Measurements from ENCODE around the gene CERS6. TPM values are rescaled to one million over a fixed set of nuclear protein-coding genes. Genes with fewer than 3 reads are reported as not detected.

The CERS6 gene
- total RNA-seq, 1 donor from 2014 or later, result 36.4 TPM

- Mint-ChIP-seq H3K27me3 (ENCODE audit: unreplicated experiment) (peaks cover 5% of the 10 kb centered on the region), H3K9me3 (ENCODE audit: unreplicated experiment) (no peaks in the 10 kb centered on the region), H3K4me3 (ENCODE audit: unreplicated experiment) (no peak overlapping the region), H3K36me3 (ENCODE audit: low read depth, unreplicated experiment) (no peaks in the 10 kb centered on the region), H3K27ac (ENCODE audit: unreplicated experiment) (no peak overlapping the region), H3K4me1 (ENCODE audit: unreplicated experiment) (peaks cover 18% of the 10 kb centered on the region)
- TF ChIP-seq, protein P1, sequence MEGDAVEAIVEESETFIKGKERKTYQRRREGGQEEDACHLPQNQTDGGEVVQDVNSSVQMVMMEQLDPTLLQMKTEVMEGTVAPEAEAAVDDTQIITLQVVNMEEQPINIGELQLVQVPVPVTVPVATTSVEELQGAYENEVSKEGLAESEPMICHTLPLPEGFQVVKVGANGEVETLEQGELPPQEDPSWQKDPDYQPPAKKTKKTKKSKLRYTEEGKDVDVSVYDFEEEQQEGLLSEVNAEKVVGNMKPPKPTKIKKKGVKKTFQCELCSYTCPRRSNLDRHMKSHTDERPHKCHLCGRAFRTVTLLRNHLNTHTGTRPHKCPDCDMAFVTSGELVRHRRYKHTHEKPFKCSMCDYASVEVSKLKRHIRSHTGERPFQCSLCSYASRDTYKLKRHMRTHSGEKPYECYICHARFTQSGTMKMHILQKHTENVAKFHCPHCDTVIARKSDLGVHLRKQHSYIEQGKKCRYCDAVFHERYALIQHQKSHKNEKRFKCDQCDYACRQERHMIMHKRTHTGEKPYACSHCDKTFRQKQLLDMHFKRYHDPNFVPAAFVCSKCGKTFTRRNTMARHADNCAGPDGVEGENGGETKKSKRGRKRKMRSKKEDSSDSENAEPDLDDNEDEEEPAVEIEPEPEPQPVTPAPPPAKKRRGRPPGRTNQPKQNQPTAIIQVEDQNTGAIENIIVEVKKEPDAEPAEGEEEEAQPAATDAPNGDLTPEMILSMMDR (IDR thresholded peaks at IDR 0.05; ENCODE audit: unreplicated experiment), result no peak
- no peak for DNase-seq (ENCODE audit: low spot score)
Measured at GRCh38 chr2:168589236-168590211, 133.5 kb downstream of the CERS6 start.

DNA sequence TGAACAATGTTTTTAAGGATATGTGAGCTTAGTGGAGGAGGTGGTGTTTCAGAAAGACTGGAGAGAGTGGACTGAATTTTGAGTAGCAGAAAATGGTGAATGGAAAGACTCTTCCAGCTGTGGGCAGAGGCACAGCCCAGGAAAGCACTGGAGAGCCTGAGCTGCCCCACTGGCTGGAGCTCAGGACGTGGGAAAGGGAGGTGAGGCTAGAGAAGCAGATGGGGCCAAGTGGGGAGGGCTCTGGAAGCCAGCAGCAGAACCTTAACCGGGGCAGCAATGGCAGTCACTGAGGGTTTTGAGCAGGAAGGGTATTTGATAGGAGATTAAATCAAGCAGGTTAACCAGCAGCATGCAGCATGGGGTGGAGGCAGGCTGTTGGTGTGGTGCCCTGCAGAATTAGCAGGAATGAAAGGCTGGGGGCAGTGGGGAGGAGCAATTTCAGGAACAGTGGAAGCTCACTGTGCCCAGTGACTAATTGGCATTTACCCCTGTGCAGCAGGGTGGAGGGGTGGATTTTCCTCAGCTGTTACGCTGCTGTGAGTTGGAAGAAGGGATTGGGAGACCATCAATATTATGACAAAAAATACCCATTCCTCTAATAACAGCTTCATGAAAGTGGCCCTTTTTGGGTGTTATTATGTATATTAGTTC is 136.2 kb downstream of the CERS6 start:
- Mint-ChIP-seq H3K27me3 (ENCODE audit: unreplicated experiment) (peaks cover 5% of the 10 kb centered on the region), H3K4me1 (ENCODE audit: unreplicated experiment) (peaks cover 21% of the 10 kb centered on the region), H3K4me3 (ENCODE audit: unreplicated experiment) (no peak overlapping the region), H3K36me3 (ENCODE audit: low read depth, unreplicated experiment) (no peaks in the 10 kb centered on the region), H3K9me3 (ENCODE audit: unreplicated experiment) (no peaks in the 10 kb centered on the region), H3K27ac (ENCODE audit: unreplicated experiment) (no peak overlapping the region)
- DNase-seq (ENCODE audit: low spot score), result no peak
- TF ChIP-seq, protein P1 (IDR thresholded peaks at IDR 0.05; ENCODE audit: unreplicated experiment), result no peak

DNA sequence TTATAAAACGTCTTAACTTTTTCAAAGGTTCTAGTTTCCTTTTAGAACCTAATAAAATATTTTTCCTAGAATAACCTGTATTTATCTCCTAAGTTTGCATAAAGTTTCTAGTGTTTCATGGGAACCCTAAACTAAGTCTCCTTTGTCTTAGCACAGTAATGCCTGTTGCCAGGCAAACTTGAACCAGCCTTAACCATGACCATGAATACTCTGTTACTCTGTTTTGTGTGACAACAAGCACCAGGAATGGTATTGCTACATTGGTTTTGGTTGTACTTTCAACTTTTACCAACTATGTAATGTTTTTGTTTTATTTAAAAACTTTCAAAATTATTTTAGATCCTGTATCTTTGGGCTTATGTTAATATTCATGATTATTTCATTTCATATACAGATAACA is 137.6 kb downstream of the CERS6 start:
- Mint-ChIP-seq H3K36me3 (ENCODE audit: low read depth, unreplicated experiment) (no peaks in the 10 kb centered on the region), H3K4me3 (ENCODE audit: unreplicated experiment) (no peak overlapping the region), H3K27ac (ENCODE audit: unreplicated experiment) (no peak overlapping the region), H3K9me3 (ENCODE audit: unreplicated experiment) (no peaks in the 10 kb centered on the region), H3K4me1 (ENCODE audit: unreplicated experiment) (peaks cover 21% of the 10 kb centered on the region), H3K27me3 (ENCODE audit: unreplicated experiment) (peaks cover 5% of the 10 kb centered on the region)
- DNase-seq (ENCODE audit: low spot score), result no peak
- TF ChIP-seq, protein P1 (IDR thresholded peaks at IDR 0.05; ENCODE audit: unreplicated experiment), result no peak

- Mint-ChIP-seq H3K27me3 (ENCODE audit: unreplicated experiment) (peaks cover 5% of the 10 kb centered on the region), H3K4me1 (ENCODE audit: unreplicated experiment) (peaks cover 16% of the 10 kb centered on the region), H3K9me3 (ENCODE audit: unreplicated experiment) (no peaks in the 10 kb centered on the region), H3K36me3 (ENCODE audit: low read depth, unreplicated experiment) (no peaks in the 10 kb centered on the region), H3K27ac (ENCODE audit: unreplicated experiment) (no peak overlapping the region), H3K4me3 (ENCODE audit: unreplicated experiment) (no peak overlapping the region)
- TF ChIP-seq, protein P1 (IDR thresholded peaks at IDR 0.05; ENCODE audit: unreplicated experiment), result no peak
- DNase-seq (ENCODE audit: low spot score), result no peak
Measured at GRCh38 chr2:168594778-168595177, 138.7 kb downstream of the CERS6 start.

All from endothelial cell (in vitro differentiated cells).